Stimulated activated naive CD8-positive, alpha-beta T cell treated with anti-CD3 and anti-CD28 coated beads, Interleukin-15, amount 100 ng/mL, for 72 hours (primary cell): Measurements from ENCODE around the gene AUTS2.

Experiments
- ATAC-seq: fragments of 150-1000 bp; cut with Tn5 transposase; 2 replicates; pipeline ENCODE4 v1.10.0; 2021; ENCODE audit warnings: mild to moderate bottlenecking, moderate library complexity
- DNase-seq, 2 donors: peaks; one replicate each; pipeline ENCODE4 v3.0.0; 2021 to 2022
- H3K27ac Mint-ChIP-seq, 2 donors: one replicate each; pipeline ENCODE4 v1.8.0; 2022; ENCODE audit warnings: mild to moderate bottlenecking in 2 of 2, mixed read lengths in 2 of 2, moderate library complexity in 2 of 2
- H3K27me3 Mint-ChIP-seq: one replicate; pipeline ENCODE4 v1.8.0; 2022; ENCODE audit warnings: mixed read lengths
- H3K4me1 Mint-ChIP-seq: one replicate; pipeline ENCODE4 v1.8.0; 2022; ENCODE audit warnings: mild to moderate bottlenecking, mixed read lengths
- H3K4me3 Mint-ChIP-seq, 2 donors: one replicate each; pipeline ENCODE4 v1.8.0; 2022; ENCODE audit warnings: mild to moderate bottlenecking in 2 of 2, mixed read lengths in 2 of 2, moderate library complexity in 1 of 2
- H3K9me3 Mint-ChIP-seq, 2 donors: one replicate each; pipeline ENCODE4 v1.8.0; 2022; ENCODE audit warnings: mixed read lengths in 2 of 2

AUTS2 gene

DNA sequence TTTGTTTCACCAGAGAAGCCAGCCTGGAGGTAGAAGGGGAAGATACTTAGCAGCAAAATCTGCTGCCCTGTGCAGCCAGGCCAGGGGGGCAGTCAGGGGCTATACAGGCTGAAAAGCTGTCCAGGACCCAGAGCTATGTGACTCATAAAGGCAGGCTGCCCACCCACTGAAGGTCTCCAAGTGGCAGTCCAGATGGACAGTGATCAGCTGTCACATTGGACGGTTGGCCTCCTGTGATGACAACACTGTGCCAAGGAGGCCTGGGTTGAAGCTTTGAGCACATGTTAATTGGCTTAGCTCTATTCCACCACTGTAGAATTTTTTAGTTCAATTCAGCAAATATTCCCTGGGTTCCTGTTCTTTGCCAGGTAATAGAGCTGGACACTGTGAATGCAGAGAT is 956.4 kb downstream of the AUTS2 start:
- Mint-ChIP-seq H3K9me3 (peaks cover 7 to 10% of the 10 kb centered on the region in 2 donors), H3K27ac (no peak overlapping the region), H3K4me3 (no peak overlapping the region), H3K4me1 (no peaks in the 10 kb centered on the region), H3K27me3 (no peaks in the 10 kb centered on the region)
- DNase-seq: no peak
- ATAC-seq: no peak

DNA sequence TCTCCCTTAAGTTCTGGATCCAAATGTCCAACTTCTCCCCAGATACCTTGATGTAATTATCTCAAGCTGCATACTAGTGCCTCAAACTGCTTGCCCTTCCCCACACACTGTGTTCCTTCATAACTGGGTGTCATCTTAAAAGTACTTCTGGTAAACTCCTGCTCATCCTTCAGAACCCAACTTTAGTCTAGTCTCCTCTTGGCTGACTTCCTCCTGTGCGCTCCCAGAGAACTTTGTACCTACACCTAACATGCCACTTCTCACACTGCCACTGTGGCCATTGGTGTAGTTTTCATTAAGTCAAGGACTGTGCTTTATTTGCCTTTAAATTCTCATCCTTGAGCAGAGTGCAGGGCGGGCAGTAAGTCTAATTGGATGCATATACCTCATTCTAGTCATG is 958.5 kb downstream of the AUTS2 start:
- Mint-ChIP-seq H3K27me3 (no peaks in the 10 kb centered on the region), H3K9me3 (peaks cover 14 to 18% of the 10 kb centered on the region in 2 donors), H3K4me1 (no peaks in the 10 kb centered on the region), H3K4me3 (no peak overlapping the region), H3K27ac (no peak overlapping the region)
- ATAC-seq (no peak), DNase-seq (no peak)

DNA sequence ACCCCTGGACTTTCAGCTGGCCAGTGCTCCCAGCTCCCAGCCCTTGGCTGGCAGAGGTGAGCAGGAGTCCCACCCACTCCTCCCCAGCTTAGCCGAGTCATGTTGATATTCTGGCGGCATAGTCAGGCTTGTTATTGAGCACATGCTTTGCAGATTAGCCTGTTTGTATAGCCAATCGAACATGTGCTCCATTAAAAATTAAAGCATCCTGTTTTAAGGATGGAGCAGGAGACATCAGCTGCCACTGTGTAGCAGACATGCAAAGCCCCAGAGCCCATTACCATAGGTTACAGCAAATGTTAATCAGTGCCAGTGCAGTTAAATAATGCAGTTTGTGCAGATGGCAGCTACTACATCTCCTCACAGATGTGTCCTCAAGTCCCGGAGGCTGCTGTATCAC is 959.1 kb downstream of the AUTS2 start:
- no peaks in the 10 kb centered on the region for H3K4me1 Mint-ChIP-seq
- H3K27me3 Mint-ChIP-seq: no peaks in the 10 kb centered on the region
- H3K9me3 Mint-ChIP-seq: peaks cover 14 to 18% of the 10 kb centered on the region in 2 donors
- DNase-seq: no peak
- H3K27ac Mint-ChIP-seq: no peak overlapping the region
- H3K4me3 Mint-ChIP-seq: no peak overlapping the region
- ATAC-seq: no peak

DNA sequence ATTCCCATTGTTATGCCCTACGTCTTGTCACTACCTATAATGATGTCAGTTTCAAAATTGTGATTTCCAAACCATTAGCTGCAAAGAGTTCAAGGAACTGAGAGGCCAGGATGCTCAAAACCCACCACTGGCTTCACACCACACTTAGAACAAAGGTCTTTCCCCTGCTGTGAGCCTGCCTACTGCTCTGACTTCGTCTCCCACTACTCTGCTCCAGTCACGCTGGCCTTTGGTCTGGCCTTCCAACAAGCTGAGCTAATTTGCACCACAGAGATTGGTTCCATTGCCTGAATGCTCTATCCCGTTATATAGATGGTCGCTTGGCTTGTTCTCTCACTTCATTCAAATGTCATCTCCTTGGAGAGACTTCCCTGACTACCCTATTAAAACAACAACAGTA is 961.5 kb downstream of the AUTS2 start:
- Mint-ChIP-seq H3K4me1 (no peaks in the 10 kb centered on the region), H3K27me3 (no peaks in the 10 kb centered on the region), H3K4me3 (no peak overlapping the region), H3K9me3 (peaks cover 14 to 18% of the 10 kb centered on the region in 2 donors), H3K27ac (no peak overlapping the region)
- DNase-seq (no peak), ATAC-seq (no peak)

DNA sequence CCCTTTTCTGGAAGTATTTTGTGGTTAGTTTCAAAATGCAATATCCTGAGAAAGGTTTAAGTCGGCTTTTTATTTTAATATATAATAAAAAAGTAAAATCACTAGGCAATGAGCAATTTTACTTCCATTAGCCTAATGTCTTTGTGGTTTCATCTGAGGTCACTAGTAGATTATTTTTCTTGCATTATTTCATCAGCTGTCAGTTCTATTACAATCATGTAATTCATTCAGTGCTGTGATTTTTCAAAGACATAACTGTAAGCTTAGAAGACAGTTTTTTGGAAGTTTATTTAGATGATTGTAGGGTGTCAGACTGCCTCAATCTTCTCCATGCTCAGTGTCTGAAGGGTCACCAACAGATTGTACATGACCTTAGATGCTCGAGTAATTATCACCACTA is 965.7 kb downstream of the AUTS2 start:
- peaks cover 9 to 15% of the 10 kb centered on the region in 2 donors for H3K9me3 Mint-ChIP-seq
- no peaks in the 10 kb centered on the region for H3K27me3 Mint-ChIP-seq
- no peak overlapping the region for H3K27ac Mint-ChIP-seq
- no peaks in the 10 kb centered on the region for H3K4me1 Mint-ChIP-seq
- no peak overlapping the region for H3K4me3 Mint-ChIP-seq
- DNase-seq: no peak
- ATAC-seq: no peak

DNA sequence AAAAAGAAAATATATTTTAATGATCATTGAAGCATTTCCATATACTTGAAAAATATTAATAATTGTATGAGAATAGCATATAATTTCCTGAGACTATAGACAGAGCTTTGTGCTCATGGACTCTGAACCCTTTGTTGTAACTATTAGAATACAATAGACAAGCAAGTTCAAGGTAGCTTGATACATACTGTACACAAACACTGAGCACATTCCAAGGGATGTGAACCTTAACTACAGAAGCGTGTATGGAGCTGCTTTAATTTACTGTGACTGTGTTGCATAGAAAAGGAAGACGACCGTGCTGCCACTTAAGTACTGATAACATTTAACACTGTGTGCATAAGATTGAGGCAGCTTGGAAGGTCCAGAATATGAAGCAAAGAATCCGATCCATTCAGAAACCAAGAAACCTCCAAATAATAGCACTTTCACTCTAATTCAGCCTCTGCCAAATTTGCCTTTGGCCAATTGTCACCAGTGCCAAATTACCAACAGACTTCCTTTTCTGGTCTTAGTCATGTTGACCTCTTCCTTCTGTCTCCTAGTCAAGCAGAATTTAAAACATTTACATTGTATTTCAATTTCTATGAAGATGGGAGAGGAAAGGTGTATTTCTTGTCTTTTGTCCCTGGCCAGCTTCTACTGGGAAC is 967.6 kb downstream of the AUTS2 start:
- DNase-seq: no peak

DNA sequence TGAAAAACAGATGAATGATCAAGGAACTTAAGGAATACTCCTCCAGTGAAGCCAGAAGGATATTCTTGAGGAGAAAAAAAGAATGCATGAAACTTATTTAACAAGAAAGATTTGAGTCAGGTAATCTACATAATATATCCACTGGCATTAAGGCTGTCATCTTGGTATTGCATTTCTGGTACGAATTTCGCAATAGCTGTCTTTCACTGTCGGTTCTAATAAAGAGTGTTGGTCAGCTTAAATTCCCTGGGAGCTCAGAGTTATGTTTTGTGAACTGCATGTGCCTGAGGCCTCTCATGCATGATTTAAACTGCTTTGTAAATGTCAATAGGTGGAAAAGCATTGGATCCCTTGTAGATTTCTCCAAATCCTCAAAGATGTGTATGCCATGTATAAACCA is 968.4 kb downstream of the AUTS2 start:
- no peaks in the 10 kb centered on the region for H3K4me1 Mint-ChIP-seq
- ATAC-seq: no peak
- no peak overlapping the region for H3K4me3 Mint-ChIP-seq
- H3K9me3 Mint-ChIP-seq: no peaks in the 10 kb centered on the region
- no peak overlapping the region for H3K27ac Mint-ChIP-seq
- H3K27me3 Mint-ChIP-seq: no peaks in the 10 kb centered on the region
- DNase-seq: no peak

More for the DNA sequence above, 967.6 kb downstream of the AUTS2 start:
- no peak overlapping the region for H3K27ac Mint-ChIP-seq
- no peaks in the 10 kb centered on the region for H3K9me3 Mint-ChIP-seq
- no peak overlapping the region for H3K4me3 Mint-ChIP-seq
- no peaks in the 10 kb centered on the region for H3K27me3 Mint-ChIP-seq
- no peaks in the 10 kb centered on the region for H3K4me1 Mint-ChIP-seq
- ATAC-seq: no peak

DNA sequence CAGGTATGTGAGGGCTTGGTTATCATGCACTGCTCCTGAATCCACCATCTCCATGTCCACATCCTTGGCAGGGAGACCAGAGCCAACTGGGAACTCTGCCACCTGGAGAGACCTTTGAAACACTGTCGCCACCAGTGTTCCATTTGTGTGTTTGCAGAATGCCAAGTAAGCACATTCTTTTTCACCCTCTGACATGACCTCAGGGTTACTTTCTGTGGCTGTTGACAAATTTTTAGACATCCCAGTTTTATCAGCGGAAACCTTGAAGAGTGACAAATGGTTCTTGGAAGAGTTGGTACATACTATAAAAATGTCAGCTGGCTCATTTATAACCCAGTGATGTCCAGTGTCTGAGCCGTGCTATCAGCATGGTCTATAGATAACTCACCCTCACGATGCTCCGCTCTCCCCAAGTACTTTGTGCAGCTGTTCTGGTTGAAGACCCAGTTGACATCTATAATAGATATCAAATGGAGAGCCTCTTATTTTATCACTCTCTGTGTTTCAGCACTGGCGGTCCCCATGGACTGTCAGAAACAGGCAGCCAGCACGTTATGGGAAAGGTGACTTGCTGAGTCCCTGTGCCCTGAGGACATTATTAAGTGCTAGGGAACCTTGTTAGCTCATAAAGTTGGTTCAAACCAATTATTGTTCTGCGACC is 970.5 kb downstream of the AUTS2 start:
- Mint-ChIP-seq H3K27me3 (no peaks in the 10 kb centered on the region), H3K4me1 (no peaks in the 10 kb centered on the region), H3K4me3 (no peak overlapping the region), H3K9me3 (no peaks in the 10 kb centered on the region), H3K27ac (no peak overlapping the region)
- no peak for DNase-seq
- ATAC-seq: no peak

DNA sequence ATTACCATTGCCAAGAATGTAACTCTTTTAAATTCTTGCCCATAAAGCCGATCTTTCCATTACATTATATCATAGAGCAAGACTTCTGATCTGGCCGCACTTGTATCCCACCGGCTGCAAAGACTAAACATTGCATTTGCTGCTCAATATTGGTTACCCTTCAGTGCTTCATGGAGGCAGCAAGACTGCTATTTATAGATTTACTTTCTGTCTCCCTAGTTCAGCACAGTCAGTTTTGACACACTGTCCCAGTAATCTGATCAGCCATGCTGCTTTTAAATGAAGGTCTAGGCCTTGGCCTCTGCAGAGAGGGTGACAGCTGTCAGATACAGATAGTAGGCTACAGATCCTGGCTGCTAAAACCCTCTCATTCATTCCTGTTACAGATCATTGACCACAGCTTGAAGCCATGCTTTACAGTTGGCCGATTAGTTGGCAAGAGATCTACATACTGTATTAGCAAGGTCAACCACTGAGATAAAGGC is 971.1 kb downstream of the AUTS2 start:
- H3K27me3 Mint-ChIP-seq: no peaks in the 10 kb centered on the region
- H3K27ac Mint-ChIP-seq: no peak overlapping the region
- ATAC-seq (no peak), DNase-seq (no peak)
- no peaks in the 10 kb centered on the region for H3K4me1 Mint-ChIP-seq
- no peaks in the 10 kb centered on the region for H3K9me3 Mint-ChIP-seq
- H3K4me3 Mint-ChIP-seq: no peak overlapping the region

DNA sequence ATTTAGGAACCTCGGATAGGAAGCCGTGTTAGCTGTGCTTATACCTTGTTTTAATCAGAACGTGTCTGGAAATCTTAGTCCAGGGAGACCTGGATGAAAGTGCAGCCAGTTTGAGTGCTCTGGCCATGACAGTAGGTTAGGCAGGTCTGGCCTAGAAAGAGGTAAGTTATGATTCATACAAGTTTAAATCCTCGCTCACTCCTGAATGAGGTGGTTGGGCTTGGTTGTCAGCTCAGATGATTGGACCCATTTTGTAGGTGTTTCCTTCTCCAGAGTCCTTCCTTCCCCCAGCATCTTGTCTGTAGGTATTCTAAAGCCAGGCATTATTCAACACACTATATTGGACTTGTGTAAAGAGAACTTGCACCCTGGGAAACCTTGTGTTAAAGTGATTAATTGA is 971.8 kb downstream of the AUTS2 start:
- Mint-ChIP-seq H3K27me3 (no peaks in the 10 kb centered on the region), H3K4me3 (no peak overlapping the region), H3K9me3 (no peaks in the 10 kb centered on the region), H3K4me1 (no peaks in the 10 kb centered on the region), H3K27ac (no peak overlapping the region)
- ATAC-seq (no peak), DNase-seq (no peak)

DNA sequence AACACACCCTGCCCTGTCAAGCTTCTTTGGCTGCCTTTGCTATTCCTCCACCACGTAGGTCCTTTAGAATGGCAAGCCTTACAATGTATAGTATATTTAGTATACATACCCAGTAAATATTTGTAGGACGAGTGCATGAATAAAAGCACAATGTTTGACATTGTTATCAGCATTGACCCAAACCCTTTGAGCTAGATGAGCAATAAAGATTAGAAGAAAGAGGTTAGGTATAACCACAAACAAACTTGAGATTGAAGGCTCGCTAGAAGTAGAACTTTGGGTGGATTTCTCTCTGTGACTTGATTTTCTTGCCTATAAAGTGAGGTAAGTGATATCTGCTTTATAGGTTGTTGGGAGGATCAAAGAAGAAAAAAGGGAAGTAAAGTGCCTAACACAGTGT is 972.7 kb downstream of the AUTS2 start:
- Mint-ChIP-seq H3K27me3 (no peaks in the 10 kb centered on the region), H3K4me1 (no peaks in the 10 kb centered on the region), H3K4me3 (no peak overlapping the region), H3K9me3 (no peaks in the 10 kb centered on the region), H3K27ac (no peak overlapping the region)
- ATAC-seq (no peak), DNase-seq (no peak)

DNA sequence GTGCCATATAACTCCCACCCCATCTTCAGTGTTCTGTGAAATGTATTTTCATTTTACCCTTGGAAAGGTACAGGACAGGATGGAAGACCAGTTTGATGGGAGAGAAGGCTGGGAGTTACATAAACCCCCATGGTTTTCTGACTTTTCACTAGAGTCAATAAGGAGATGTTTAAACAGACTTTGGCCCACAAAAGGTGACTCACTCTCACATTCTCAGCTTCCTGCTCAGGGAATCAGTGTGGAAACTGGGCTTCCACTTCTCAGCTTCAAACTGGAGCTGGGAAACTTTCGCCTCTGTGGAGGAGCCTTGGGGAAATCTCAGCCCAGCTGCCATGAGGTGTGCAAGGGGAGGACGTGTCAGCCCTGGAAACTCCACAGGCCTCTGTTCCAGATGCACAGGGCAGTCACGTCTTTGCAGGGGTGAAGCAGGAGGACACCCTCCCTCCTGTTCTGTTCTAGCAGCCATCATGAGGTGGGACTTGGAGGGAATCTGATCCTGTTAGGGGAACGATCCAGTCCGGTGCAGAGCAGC is 973.2 kb downstream of the AUTS2 start:
- Mint-ChIP-seq H3K27ac (no peak overlapping the region), H3K4me3 (no peak overlapping the region), H3K27me3 (no peaks in the 10 kb centered on the region), H3K4me1 (no peaks in the 10 kb centered on the region), H3K9me3 (no peaks in the 10 kb centered on the region)
- DNase-seq (no peak), ATAC-seq (no peak)

DNA sequence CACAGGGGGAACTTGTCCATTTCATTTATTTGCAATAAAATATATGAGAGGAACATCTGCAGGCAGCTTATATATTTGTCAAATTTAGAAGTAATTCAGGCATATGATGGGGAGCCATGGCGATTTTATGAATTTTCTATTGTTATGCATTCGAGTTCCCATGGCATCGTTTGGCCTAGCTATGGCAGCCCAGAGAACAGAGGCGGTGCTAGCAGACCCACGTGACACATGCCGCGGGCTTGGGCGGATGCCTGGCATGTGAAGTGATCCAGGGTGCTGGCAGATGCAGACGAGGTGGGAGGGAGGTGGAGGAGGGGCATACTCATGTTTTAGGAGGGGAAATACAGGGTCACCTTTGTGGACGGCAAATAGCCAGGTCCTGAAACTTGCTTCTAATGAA is 973.7 kb downstream of the AUTS2 start:
- no peaks in the 10 kb centered on the region for H3K4me1 Mint-ChIP-seq
- no peaks in the 10 kb centered on the region for H3K9me3 Mint-ChIP-seq
- H3K27ac Mint-ChIP-seq: no peak overlapping the region
- no peak for DNase-seq
- H3K4me3 Mint-ChIP-seq: no peak overlapping the region
- no peak for ATAC-seq
- no peaks in the 10 kb centered on the region for H3K27me3 Mint-ChIP-seq

DNA sequence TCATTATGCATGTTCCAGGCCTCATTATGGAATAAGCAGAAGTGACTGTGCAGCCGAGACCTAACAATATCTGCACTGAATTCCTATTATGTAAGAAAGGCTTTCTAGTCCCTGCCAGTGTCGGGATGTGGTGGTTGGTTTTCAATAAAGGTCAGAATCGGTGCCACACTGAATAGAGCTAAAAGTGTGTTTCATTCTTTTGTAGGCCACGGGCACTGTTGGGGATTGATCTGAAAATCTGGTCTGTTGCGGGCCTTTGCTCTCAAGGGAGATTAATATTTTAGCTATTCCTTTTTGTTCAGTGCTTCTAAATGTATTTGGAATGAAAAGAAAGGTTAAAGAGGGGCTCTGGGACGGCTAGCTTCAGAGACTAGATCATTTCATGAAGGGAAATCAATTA is 974.3 kb downstream of the AUTS2 start:
- Mint-ChIP-seq H3K4me1 (no peaks in the 10 kb centered on the region), H3K27me3 (no peaks in the 10 kb centered on the region), H3K9me3 (no peaks in the 10 kb centered on the region), H3K27ac (no peak overlapping the region), H3K4me3 (no peak overlapping the region)
- DNase-seq: no peak
- no peak for ATAC-seq

DNA sequence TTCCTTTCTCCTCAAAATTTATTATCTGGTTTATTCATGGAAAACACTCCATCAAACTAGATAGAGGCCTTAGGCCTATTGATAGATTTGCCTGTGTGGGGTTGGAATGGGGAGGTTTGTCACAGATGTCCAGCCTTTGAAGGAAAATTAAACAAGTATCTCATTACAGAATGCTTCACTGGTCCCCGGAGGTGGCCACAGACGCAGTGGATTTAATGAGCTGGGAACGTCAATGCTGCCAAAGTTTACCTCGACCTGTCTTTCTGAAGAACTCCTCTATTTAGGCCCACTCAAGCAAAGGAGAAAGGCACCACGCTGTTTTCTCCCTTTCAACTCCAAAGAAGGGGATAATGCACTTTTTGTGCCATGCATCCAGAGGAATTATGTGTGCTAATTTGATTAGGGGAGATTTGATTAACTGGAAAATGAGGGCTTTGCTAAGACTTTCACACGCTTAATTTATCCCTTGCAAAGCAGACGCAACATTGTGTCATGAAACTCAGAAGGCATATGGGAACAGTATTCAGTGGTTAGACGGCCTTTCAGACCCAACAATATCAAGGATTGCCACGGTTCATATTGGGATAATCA is 974.9 kb downstream of the AUTS2 start:
- Mint-ChIP-seq H3K27ac (no peak overlapping the region), H3K27me3 (no peaks in the 10 kb centered on the region), H3K4me1 (no peaks in the 10 kb centered on the region), H3K9me3 (no peaks in the 10 kb centered on the region), H3K4me3 (no peak overlapping the region)
- ATAC-seq (no peak), DNase-seq (no peak)

DNA sequence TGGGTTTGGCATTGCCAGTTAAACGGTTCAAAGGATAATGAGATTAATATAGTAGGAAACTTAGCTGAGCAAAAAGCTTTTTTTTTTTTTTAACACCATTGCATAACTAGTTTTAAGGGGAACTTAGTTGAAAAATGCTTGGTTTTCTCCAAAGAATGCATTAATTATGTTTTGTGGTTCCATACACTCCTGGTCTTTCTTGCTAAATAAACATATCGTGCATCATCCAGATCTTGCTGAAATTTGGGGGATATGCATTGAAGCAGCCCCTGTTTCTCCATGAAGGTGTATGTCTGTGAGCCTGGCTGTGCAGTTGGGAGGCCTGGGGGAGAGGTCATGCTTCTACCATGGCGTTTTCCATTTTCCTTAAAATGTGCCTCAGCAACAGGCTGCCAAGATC is 975.4 kb downstream of the AUTS2 start:
- DNase-seq: no peak
- Mint-ChIP-seq H3K27ac (no peak overlapping the region), H3K9me3 (no peaks in the 10 kb centered on the region), H3K4me3 (no peak overlapping the region), H3K4me1 (no peaks in the 10 kb centered on the region), H3K27me3 (no peaks in the 10 kb centered on the region)
- no peak for ATAC-seq
